ENCODE measurements around the gene LDHAL6B. TPM values are rescaled to one million over a fixed set of nuclear protein-coding genes. Genes with fewer than 3 reads are reported as not detected.

Gene LDHAL6B
- polyA plus RNA-seq, 1 of the 3 experiments (the other 2 are of a cell fraction), result not detected

DNA sequence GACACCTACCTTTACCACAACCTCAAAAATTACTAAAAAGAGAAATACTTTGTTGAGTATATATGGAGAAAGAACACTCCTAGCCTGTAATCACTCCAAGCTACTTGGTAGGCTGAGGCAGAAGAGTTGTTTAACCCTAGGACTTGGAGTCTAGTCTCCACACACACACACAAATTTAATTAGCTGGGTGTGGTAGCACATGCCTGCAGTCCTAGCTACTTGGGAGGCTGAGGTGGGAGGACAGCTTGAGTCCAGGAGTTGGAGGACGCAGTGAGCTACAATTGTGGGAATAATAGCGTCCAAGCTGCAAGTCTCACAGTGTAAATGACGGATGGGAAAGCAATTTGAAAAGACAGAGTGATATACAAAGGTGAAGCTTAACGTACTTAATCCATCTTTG lies 50.5 kb downstream of the LDHAL6B start:
- peaks cover 0 to 3% of the 10 kb centered on the region in 2 experiments for H3K36me3 ChIP-seq (replicated peaks in 1 of 2; ENCODE audit: control insufficient read depth in 1 of 2, insufficient read depth in 2 of 2, low read length in 1 of 2)

More for the DNA sequence above, 50.5 kb downstream of the LDHAL6B start:
- no peaks in the 10 kb centered on the region for H3K27me3 ChIP-seq (ENCODE audit: insufficient read depth)
- no peak overlapping the region for H3K9ac ChIP-seq
- TF ChIP-seq FOXM1 (IDR thresholded peaks at IDR 0.05; ENCODE audit: low read depth), result no peak
- TF ChIP-seq NFIC (IDR thresholded peaks at IDR 0.05; ENCODE audit: borderline replicate concordance), result no peak
- TF ChIP-seq SIN3A (IDR thresholded peaks at IDR 0.05; ENCODE audit: borderline replicate concordance, low read depth, low read length), result no peak
- TF ChIP-seq RCOR1 (IDR thresholded peaks at IDR 0.05; ENCODE audit: low read length), result no peak
- TF ChIP-seq, protein P1, sequence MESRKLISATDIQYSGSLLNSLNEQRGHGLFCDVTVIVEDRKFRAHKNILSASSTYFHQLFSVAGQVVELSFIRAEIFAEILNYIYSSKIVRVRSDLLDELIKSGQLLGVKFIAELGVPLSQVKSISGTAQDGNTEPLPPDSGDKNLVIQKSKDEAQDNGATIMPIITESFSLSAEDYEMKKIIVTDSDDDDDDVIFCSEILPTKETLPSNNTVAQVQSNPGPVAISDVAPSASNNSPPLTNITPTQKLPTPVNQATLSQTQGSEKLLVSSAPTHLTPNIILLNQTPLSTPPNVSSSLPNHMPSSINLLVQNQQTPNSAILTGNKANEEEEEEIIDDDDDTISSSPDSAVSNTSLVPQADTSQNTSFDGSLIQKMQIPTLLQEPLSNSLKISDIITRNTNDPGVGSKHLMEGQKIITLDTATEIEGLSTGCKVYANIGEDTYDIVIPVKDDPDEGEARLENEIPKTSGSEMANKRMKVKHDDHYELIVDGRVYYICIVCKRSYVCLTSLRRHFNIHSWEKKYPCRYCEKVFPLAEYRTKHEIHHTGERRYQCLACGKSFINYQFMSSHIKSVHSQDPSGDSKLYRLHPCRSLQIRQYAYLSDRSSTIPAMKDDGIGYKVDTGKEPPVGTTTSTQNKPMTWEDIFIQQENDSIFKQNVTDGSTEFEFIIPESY (IDR thresholded peaks at IDR 0.05; ENCODE audit: borderline replicate concordance, low read depth), result no peak
- CTCF ChIA-PET, result interaction anchor here (1.1 to 1.4 kb wide), 2 partner anchors 10 to 236 kb away, joined by 3 to 5 read pairs; no protein-coding TSS in a partner anchor
- H3K79me2 ChIP-seq (ENCODE audit: insufficient read depth), result no peaks in the 10 kb centered on the region
- no peak overlapping the region for H3K27ac ChIP-seq (ENCODE audit: low read depth in 2 of 2, low read length in 1 of 2)
- POLR2A ChIA-PET, result no interaction called here
- H3K4me2 ChIP-seq, result no peak overlapping the region
- 72% methylated on average over 4 of the region's 4 CpGs for WGBS (ENCODE audit: low lambda C conversion rate)
- no peaks in the 10 kb centered on the region for H4K20me1 ChIP-seq (ENCODE audit: insufficient read depth)
- H2AFZ ChIP-seq (ENCODE audit: low read depth), result no peak overlapping the region
- H3K4me1 ChIP-seq (ENCODE audit: control insufficient read depth in 1 of 2, insufficient read depth in 2 of 2, low read depth in 1 of 2, low read length in 1 of 2), result no peaks in the 10 kb centered on the region
- DNase-seq, result no peak
- no peaks in the 10 kb centered on the region for H3K9me3 ChIP-seq
- H3K4me3 ChIP-seq (ENCODE audit: low read depth in 2 of 2, low read length in 1 of 2), result no peak overlapping the region
- H3K9me2 ChIP-seq, result no peaks in the 10 kb centered on the region
- H3F3A ChIP-seq (replicated peaks; ENCODE audit: insufficient read depth), result no peaks in the 10 kb centered on the region

Small RNAs within 50 kb of the gene (small RNA-seq; reads per million reads assigned to genes)
- 0.13 to 9.2 (median 4.2) reads per million in 7 experiments for gene MIR2116
- gene RNU4-80P, result 0 reads per million in 7 experiments

Other genes starting within 250 kb of the LDHAL6B start
- 16.5 and 19.8 TPM in 2 replicates for gene RNF111, start 219.2 kb upstream of the LDHAL6B start, polyA plus RNA-seq (2012; rRNA removed)
- gene CCNB2, start 101.7 kb upstream of the LDHAL6B start, polyA plus RNA-seq (2012; rRNA removed), result 40.5 and 46.6 TPM in 2 replicates
- 9.7 and 16.4 TPM in 2 replicates for gene MYO1E, start 166.0 kb downstream of the LDHAL6B start, polyA plus RNA-seq (2012; rRNA removed)
- 0.86 and 1.1 TPM in 2 replicates for gene FAM81A, start 231.3 kb downstream of the LDHAL6B start, polyA plus RNA-seq (2012; rRNA removed)